Body of pancreas (tissue), 4 donors: ENCODE measurements around the gene ADPRHL1. TPM values are rescaled to one million over a fixed set of nuclear protein-coding genes. Genes with fewer than 3 reads are reported as not detected.

Experiments
- ATAC-seq: fragments of 150-250 bp; one replicate; pipeline ENCODE4 v1.9.1; 2016
- DNase-seq, 4 donors: peaks; one replicate each; pipeline ENCODE4 v3.0.0-alpha.2; 2019
- H3K27ac ChIP-seq, 4 donors: fragments of 200-600 bp; sonication (generic); 1 replicate in 3 of 4; 2 replicates in 1 of 4; pipeline versions ENCODE4 v1.5.1 to v1.6.1; 2016 to 2019; ENCODE audit warnings: mild to moderate bottlenecking in 1 of 4, mixed read lengths in 1 of 4, moderate library complexity in 1 of 4
- H3K27me3 ChIP-seq, 2 donors: fragments of 200-600 bp; sonication (generic); one replicate each; pipeline ENCODE4 v1.6.0; 2016; ENCODE audit warnings: mild to moderate bottlenecking in 1 of 2
- H3K36me3 ChIP-seq, 2 donors: fragments of 200-600 bp; sonication (generic); replicated peaks in 1 of 2; 2 replicates each; pipeline ENCODE4 v1.5.1; 2016; ENCODE audit warnings: low read depth in 2 of 2; ENCODE audit not compliant: insufficient read depth in 1 of 2
- H3K4me1 ChIP-seq: fragments of 200-600 bp; sonication (generic); one replicate; pipeline ENCODE4 v1.6.0; 2016
- H3K4me3 ChIP-seq, 2 donors: fragments of 200-600 bp; sonication (generic); 1 replicate in 1 of 2; 2 replicates in 1 of 2; pipeline ENCODE4 v1.5.1; 2016 to 2019
- H3K9me3 ChIP-seq, 3 donors: fragments of 200-600 bp; sonication (generic); 1 replicate in 2 of 3; 2 replicates in 1 of 3; pipeline ENCODE4 v1.5.1; 2016
- POLR2A ChIP-seq, 3 donors: fragments of 450-650 bp; IDR thresholded peaks; one replicate each; pipeline ENCODE4 v1.6.1; 2016; ENCODE audit warnings: antibody characterized with exemption in 3 of 3, mild to moderate bottlenecking in 2 of 3
- WGBS, 2 donors: methylation state at CpG; one replicate each; pipeline ENCODE4 v1.1.5; 2017; 5-methylcytosine and 5-hydroxymethylcytosine counted together
- intact Hi-C: fragments of 100-400 bp; cut with DNase I; formaldehyde crosslinking; loops from one replicate; pipeline ENCODE4 v1.15.1; 2023
- total RNA-seq, 2 donors: library from RNA; depleted of rRNA; stranded (reverse); fragments of >200 nt; gene quantifications; one replicate each; pipeline ENCODE4 v1.1.0, GENCODE V29; 2016
- TF ChIP-seq, protein P1 (sequence below), 7 experiments: fragments of 450-650 bp in 4 of 7; fragments of 200-600 bp in 3 of 7; sonication (generic) in 3 of 7; IDR thresholded peaks; one replicate each; pipeline ENCODE4 v1.5.1; 2016 to 2019; ENCODE audit warnings: antibody characterized with exemption in 7 of 7

Gene ADPRHL1
- total RNA-seq, 2 donors from 2014 or later = 6.0 to 15.8 TPM

GRCh38 chr13:113458253-113459065 lies 5.2 kb upstream of the ADPRHL1 start:
- H3K27ac ChIP-seq = no peak overlapping the region
- no peaks in the 10 kb centered on the region for H3K4me1 ChIP-seq
- ATAC-seq = peak; percentile 35
- DNase-seq = no peak
- TF ChIP-seq, protein P1, sequence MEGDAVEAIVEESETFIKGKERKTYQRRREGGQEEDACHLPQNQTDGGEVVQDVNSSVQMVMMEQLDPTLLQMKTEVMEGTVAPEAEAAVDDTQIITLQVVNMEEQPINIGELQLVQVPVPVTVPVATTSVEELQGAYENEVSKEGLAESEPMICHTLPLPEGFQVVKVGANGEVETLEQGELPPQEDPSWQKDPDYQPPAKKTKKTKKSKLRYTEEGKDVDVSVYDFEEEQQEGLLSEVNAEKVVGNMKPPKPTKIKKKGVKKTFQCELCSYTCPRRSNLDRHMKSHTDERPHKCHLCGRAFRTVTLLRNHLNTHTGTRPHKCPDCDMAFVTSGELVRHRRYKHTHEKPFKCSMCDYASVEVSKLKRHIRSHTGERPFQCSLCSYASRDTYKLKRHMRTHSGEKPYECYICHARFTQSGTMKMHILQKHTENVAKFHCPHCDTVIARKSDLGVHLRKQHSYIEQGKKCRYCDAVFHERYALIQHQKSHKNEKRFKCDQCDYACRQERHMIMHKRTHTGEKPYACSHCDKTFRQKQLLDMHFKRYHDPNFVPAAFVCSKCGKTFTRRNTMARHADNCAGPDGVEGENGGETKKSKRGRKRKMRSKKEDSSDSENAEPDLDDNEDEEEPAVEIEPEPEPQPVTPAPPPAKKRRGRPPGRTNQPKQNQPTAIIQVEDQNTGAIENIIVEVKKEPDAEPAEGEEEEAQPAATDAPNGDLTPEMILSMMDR (IDR thresholded peaks at IDR 0.05) = peak in 1 of 7 experiments; percentile 15
- TF ChIP-seq POLR2A (IDR thresholded peaks at IDR 0.05) = no peak
- H3K27me3 ChIP-seq = no peaks in the 10 kb centered on the region
- peaks cover 5 to 13% of the 10 kb centered on the region in 2 donors for H3K36me3 ChIP-seq
- WGBS, 2 donors = 78 to 87% methylated on average over 16 to 23 of the region's 23 CpGs
- no peaks in the 10 kb centered on the region for H3K9me3 ChIP-seq
- intact Hi-C loops = no loop called here
- no peak overlapping the region for H3K4me3 ChIP-seq

DNA sequence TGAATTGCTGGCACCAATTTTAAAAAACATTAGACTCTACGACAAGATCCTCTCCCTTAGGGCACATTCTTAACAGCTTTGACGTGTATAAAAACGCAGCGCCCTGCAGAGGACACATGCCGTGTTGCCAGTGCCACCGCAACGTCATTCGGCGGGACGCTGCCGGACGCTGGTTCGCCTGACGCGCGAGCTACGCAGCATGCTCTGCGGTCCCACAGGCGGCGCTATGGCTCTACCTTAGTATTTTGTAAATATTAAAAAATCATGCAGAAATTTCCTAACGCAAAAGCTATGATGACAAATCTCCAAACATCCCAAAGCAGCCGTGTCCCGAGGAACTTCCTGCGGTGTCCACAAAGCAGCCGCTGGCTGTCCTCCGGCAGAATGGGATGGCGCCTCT lies 4.2 kb upstream of the ADPRHL1 start:
- H3K27me3 ChIP-seq = no peaks in the 10 kb centered on the region
- no peak for TF ChIP-seq POLR2A (IDR thresholded peaks at IDR 0.05)
- TF ChIP-seq, protein P1 (IDR thresholded peaks at IDR 0.05) = no peak
- no peaks in the 10 kb centered on the region for H3K9me3 ChIP-seq
- no peak overlapping the region for H3K27ac ChIP-seq
- no peak for ATAC-seq
- DNase-seq = no peak
- H3K4me1 ChIP-seq = no peaks in the 10 kb centered on the region
- no peak overlapping the region for H3K4me3 ChIP-seq
- intact Hi-C loops = no loop called here
- peaks cover 5 to 13% of the 10 kb centered on the region in 2 donors for H3K36me3 ChIP-seq
- 91 to 94% methylated on average over 27 of the region's 27 CpGs for WGBS, 2 donors

DNA sequence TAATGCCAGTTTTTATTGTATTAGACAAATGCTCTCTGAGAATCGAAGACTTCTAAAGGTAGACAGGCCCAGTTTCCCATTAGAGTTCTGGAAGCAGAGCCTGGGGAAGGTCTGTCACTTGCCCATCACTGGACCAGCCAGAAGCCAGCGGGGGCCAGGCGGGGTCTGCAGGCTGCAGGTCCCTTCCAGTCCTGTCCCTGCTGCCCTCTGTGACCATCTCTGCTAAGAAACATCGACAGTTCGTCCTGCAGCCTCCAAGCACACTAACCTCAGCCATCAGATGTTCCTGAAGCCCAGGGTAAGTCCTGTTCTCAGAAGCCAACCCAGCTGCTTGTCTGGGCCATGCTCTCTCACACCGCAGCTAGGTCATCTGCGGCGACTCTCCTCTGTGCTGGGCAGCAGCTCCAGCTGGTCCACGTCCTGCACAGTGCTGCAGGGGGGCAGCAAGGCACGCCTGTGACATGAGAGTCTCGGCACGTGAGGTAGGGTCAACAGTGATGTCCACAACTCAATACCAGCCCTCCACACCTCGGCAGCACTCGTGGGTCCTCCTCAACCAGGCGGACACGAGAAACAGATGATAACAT lies 2.9 kb upstream of the ADPRHL1 start:
- no peak overlapping the region for H3K4me3 ChIP-seq
- no peaks in the 10 kb centered on the region for H3K4me1 ChIP-seq
- peaks cover 5 to 13% of the 10 kb centered on the region in 2 donors for H3K36me3 ChIP-seq
- no peaks in the 10 kb centered on the region for H3K27me3 ChIP-seq
- DNase-seq (no peak), ATAC-seq (no peak)
- no peak overlapping the region for H3K27ac ChIP-seq
- intact Hi-C loops = no loop called here
- no peaks in the 10 kb centered on the region for H3K9me3 ChIP-seq
- WGBS, 2 donors = 90 to 92% methylated on average over 7 to 16 of the region's 16 CpGs
- TF ChIP-seq, protein P1 (IDR thresholded peaks at IDR 0.05) = no peak
- TF ChIP-seq POLR2A (IDR thresholded peaks at IDR 0.05) = no peak

DNA sequence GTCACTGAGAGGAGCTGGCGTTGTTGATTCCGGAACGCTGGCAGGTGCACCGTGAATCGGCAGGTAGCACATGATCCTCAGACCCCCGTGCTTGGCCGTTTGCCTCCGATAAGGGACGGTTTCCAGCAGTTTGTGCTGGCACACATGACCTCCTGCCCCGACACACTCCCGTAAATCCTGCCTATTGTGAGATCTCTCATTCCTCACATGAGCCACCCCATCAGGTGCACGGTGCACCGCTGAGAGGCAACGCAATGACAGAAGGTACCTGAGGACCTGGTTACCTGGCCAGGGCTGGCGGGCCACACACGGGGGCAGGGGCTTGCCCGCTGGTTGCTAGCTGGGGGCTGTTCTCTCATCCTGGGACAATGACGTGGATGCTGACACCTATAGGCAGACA lies 2.1 kb upstream of the ADPRHL1 start:
- 50 to 84% methylated on average over 11 to 18 of the region's 18 CpGs for WGBS, 2 donors
- intact Hi-C loops = no loop called here
- Histone ChIP-seq H3K4me1 (peaks cover under 1% of the 10 kb centered on the region), H3K4me3 (no peak overlapping the region), H3K36me3 (peaks cover 5 to 13% of the 10 kb centered on the region in 2 donors), H3K27ac (no peak overlapping the region), H3K9me3 (no peaks in the 10 kb centered on the region), H3K27me3 (no peaks in the 10 kb centered on the region)
- TF ChIP-seq POLR2A (IDR thresholded peaks at IDR 0.05) = no peak
- TF ChIP-seq, protein P1 (IDR thresholded peaks at IDR 0.05) = no peak
- ATAC-seq (no peak), DNase-seq (peak in 1 of 4 donors; percentile 35)
